ENCODE data around the gene DHX9. TPM values are rescaled to one million over a fixed set of nuclear protein-coding genes. Genes with fewer than 3 reads are reported as not detected.

Gene DHX9
- total RNA-seq, 4 donors from 2014 or later: 89.1 to 148 (median 109) TPM

- Histone ChIP-seq H3K9me3 (no peaks in the 10 kb centered on the region), H3K27me3 (no peaks in the 10 kb centered on the region), H3K4me1 (peaks cover 0 to 37% (median 22%) of the 10 kb centered on the region in 4 donors), H3K27ac (no peak overlapping the region), H3K4me3 (no peak overlapping the region), H3K36me3 (peaks cover 0 to 70% (median 18%) of the 10 kb centered on the region in 3 donors)
- DNase-seq (ENCODE audit: low spot score in 2 of 2): no peak
- TF ChIP-seq POLR2A (IDR thresholded peaks at IDR 0.05) (no peak), CTCF (IDR thresholded peaks at IDR 0.05) (no peak), EP300 (IDR thresholded peaks at IDR 0.05) (no peak)
These were observed 8.0 kb downstream of the DHX9 start for GRCh38 chr1:182847105-182847504.

GRCh38 chr1:182848736-182849135 is 9.6 kb downstream of the DHX9 start:
- Histone ChIP-seq H3K36me3 (peaks cover 4 to 80% (median 22%) of the 10 kb centered on the region in 3 donors), H3K27me3 (no peaks in the 10 kb centered on the region), H3K4me3 (no peak overlapping the region), H3K4me1 (peaks cover 0 to 20% (median 10%) of the 10 kb centered on the region in 4 donors), H3K9me3 (no peaks in the 10 kb centered on the region), H3K27ac (no peak overlapping the region)
- 98% methylated on average over 2 of the region's 2 CpGs for WGBS, 2 donors
- no peak for TF ChIP-seq EP300 (IDR thresholded peaks at IDR 0.05)
- no peak for TF ChIP-seq POLR2A (IDR thresholded peaks at IDR 0.05)
- no peak for TF ChIP-seq CTCF (IDR thresholded peaks at IDR 0.05)
- DNase-seq (ENCODE audit: low spot score in 2 of 2): no peak

- H3K36me3 ChIP-seq: peaks cover 4 to 89% (median 19%) of the 10 kb centered on the region in 3 donors
- TF ChIP-seq CTCF (IDR thresholded peaks at IDR 0.05) (no peak), POLR2A (IDR thresholded peaks at IDR 0.05) (no peak)
These were observed 11.2 kb downstream of the DHX9 start for GRCh38 chr1:182850319-182850718.

GRCh38 chr1:182851825-182852224 is 12.7 kb downstream of the DHX9 start:
- 76 to 93% methylated on average over 1 of the region's 1 CpG for WGBS, 2 donors
- Histone ChIP-seq H3K36me3 (peaks cover 4 to 92% (median 31%) of the 10 kb centered on the region in 3 donors), H3K4me1 (peaks cover 0 to 7% (median 0%) of the 10 kb centered on the region in 4 donors), H3K27me3 (no peaks in the 10 kb centered on the region), H3K9me3 (no peaks in the 10 kb centered on the region), H3K4me3 (no peak overlapping the region), H3K27ac (no peak overlapping the region)
- DNase-seq (ENCODE audit: low spot score in 2 of 2): no peak
- no peak for TF ChIP-seq CTCF (IDR thresholded peaks at IDR 0.05)
- no peak for TF ChIP-seq EP300 (IDR thresholded peaks at IDR 0.05)
- TF ChIP-seq POLR2A (IDR thresholded peaks at IDR 0.05): no peak

More at GRCh38 chr1:182850319-182850718, 11.2 kb downstream of the DHX9 start:
- DNase-seq (ENCODE audit: low spot score in 2 of 2): no peak
- Histone ChIP-seq H3K27ac (no peak overlapping the region), H3K27me3 (no peaks in the 10 kb centered on the region), H3K9me3 (no peaks in the 10 kb centered on the region), H3K4me1 (peaks cover 0 to 9% (median 2%) of the 10 kb centered on the region in 4 donors), H3K4me3 (no peak overlapping the region)
- WGBS, 2 donors: 96% methylated on average over 4 of the region's 4 CpGs

- H3K4me3 ChIP-seq: no peak overlapping the region
- H3K27me3 ChIP-seq: no peaks in the 10 kb centered on the region
- DNase-seq (ENCODE audit: low spot score in 2 of 2): no peak
- peaks cover 8 to 95% (median 44%) of the 10 kb centered on the region in 3 donors for H3K36me3 ChIP-seq
- no peaks in the 10 kb centered on the region for H3K9me3 ChIP-seq
- WGBS, 2 donors: 52 to 64% methylated on average over 4 of the region's 4 CpGs
- TF ChIP-seq CTCF (IDR thresholded peaks at IDR 0.05) (no peak), EP300 (IDR thresholded peaks at IDR 0.05) (no peak), POLR2A (IDR thresholded peaks at IDR 0.05) (no peak)
- peaks cover 0 to 7% (median 0%) of the 10 kb centered on the region in 4 donors for H3K4me1 ChIP-seq
- no peak overlapping the region for H3K27ac ChIP-seq
These were observed 16.8 kb downstream of the DHX9 start for GRCh38 chr1:182855911-182856310.

Measured in tibial nerve (tissue), 4 donors.